ENCODE measurements around the gene GSS.

- TF ChIP-seq EZH2phosphoT487 (IDR thresholded peaks at IDR 0.05; ENCODE audit: borderline replicate concordance) (no peak), CTCF (IDR thresholded peaks at IDR 0.05 in 2 of 3, conservative IDR thresholded peaks at IDR 0.05 in 1 of 3; ENCODE audit: borderline replicate concordance in 1 of 3, insufficient read depth in 1 of 3, low read depth in 2 of 3, low read length in 2 of 3) (no peak), EZH2 (IDR thresholded peaks at IDR 0.05) (no peak), POLR2A (IDR thresholded peaks at IDR 0.05; ENCODE audit: borderline replicate concordance, extremely low read depth, insufficient read depth, insufficient read length) (no peak), SIN3A (IDR thresholded peaks at IDR 0.05; ENCODE audit: low read depth) (no peak), SP1 (IDR thresholded peaks at IDR 0.05; ENCODE audit: low read depth) (no peak), YY1 (IDR thresholded peaks at IDR 0.05; ENCODE audit: extremely low read depth, insufficient replicate concordance, low read depth, low read length) (no peak), SRF (IDR thresholded peaks at IDR 0.05; ENCODE audit: low read depth) (no peak), RAD21 (IDR thresholded peaks at IDR 0.05; ENCODE audit: low read depth) (no peak)
- TF ChIP-seq, protein P1, sequence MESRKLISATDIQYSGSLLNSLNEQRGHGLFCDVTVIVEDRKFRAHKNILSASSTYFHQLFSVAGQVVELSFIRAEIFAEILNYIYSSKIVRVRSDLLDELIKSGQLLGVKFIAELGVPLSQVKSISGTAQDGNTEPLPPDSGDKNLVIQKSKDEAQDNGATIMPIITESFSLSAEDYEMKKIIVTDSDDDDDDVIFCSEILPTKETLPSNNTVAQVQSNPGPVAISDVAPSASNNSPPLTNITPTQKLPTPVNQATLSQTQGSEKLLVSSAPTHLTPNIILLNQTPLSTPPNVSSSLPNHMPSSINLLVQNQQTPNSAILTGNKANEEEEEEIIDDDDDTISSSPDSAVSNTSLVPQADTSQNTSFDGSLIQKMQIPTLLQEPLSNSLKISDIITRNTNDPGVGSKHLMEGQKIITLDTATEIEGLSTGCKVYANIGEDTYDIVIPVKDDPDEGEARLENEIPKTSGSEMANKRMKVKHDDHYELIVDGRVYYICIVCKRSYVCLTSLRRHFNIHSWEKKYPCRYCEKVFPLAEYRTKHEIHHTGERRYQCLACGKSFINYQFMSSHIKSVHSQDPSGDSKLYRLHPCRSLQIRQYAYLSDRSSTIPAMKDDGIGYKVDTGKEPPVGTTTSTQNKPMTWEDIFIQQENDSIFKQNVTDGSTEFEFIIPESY (IDR thresholded peaks at IDR 0.05; ENCODE audit: extremely low read depth, insufficient replicate concordance, low read length), result no peak
These were observed 69.5 kb downstream of the GSS start for GRCh38 chr20:34886122-34886521.

All from HCT116 (cell line).